ENCODE data around the gene WIPI1. TPM values are rescaled to one million over a fixed set of nuclear protein-coding genes. Genes with fewer than 3 reads are reported as not detected.

WIPI1 gene, protein sequence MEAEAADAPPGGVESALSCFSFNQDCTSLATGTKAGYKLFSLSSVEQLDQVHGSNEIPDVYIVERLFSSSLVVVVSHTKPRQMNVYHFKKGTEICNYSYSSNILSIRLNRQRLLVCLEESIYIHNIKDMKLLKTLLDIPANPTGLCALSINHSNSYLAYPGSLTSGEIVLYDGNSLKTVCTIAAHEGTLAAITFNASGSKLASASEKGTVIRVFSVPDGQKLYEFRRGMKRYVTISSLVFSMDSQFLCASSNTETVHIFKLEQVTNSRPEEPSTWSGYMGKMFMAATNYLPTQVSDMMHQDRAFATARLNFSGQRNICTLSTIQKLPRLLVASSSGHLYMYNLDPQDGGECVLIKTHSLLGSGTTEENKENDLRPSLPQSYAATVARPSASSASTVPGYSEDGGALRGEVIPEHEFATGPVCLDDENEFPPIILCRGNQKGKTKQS
- total RNA-seq, result 114 and 145 TPM in 2 replicates

DNA sequence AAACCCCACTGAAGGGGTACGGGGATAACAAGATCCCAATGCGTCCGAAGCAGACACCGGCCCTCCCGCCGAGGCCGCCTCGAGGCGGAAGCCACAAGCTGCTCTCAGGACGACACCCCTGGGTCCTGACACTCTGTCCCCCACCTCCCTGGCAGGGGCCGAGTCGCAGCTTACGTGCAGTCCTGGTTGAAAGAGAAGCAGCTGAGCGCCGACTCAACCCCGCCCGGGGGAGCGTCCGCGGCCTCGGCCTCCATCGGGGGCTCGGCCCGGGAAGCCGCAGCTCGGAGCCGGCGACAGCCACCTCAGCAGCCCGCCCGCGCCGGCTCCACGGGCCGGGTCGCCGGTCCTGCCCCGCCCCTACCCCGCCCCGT lies at the start of gene WIPI1:
Gene WIPI1, minus strand, starts transcription at position 329 of the 371 bp plus-strand sequence. Its CDS starts 75 bp downstream, at position 254.

Other genes with a start within 250 kb of the WIPI1 start
- gene AMZ2, start 209.5 kb downstream of the WIPI1 start, total RNA-seq, result 68.0 and 68.1 TPM in 2 replicates
- gene SLC16A6, start 166.4 kb downstream of the WIPI1 start, total RNA-seq, result 0.13 and 0.17 TPM in 2 replicates
- 4.8 and 6.3 TPM in 2 replicates for gene ARSG, start 166.0 kb downstream of the WIPI1 start, total RNA-seq
- gene PRKAR1A, start 54.9 kb upstream of the WIPI1 start, total RNA-seq, result 235 and 363 TPM in 2 replicates
- 0.17 and 8.7 TPM in 2 replicates for gene FAM20A, start 143.9 kb upstream of the WIPI1 start, total RNA-seq

All from smooth muscle cell of the pulmonary artery (primary cell).